K562 (cell line): ENCODE data around the gene EIF5B. TPM values are rescaled to one million over a fixed set of nuclear protein-coding genes. Genes with fewer than 3 reads are reported as not detected.
A peak's percentile ranks its signal among the peaks of the same experiment; 100 is the strongest.

Source experiments
- CTCF ChIP-seq, 3 experiments: IDR thresholded peaks in 2 of 3; conservative IDR thresholded peaks in 1 of 3; 2 replicates each; pipeline ENCODE4 v1.5.1; 2011 to 2012; ENCODE audit warnings: low read length in 3 of 3, mild to moderate bottlenecking in 3 of 3, control low read depth in 2 of 3, improper control_type of control experiment in 1 of 3, inconsistent platforms in 1 of 3, low read depth in 1 of 3, mixed read lengths in 1 of 3, moderate library complexity in 1 of 3; ENCODE audit not compliant: insufficient read depth in 2 of 3
- CXXC5 ChIP-seq: fragments of 250-450 bp; sonication (Bioruptor Pico); IDR thresholded peaks from 2 replicates; pipeline ENCODE4 v1.8.0; 2022; ENCODE audit warnings: inconsistent platforms, mild to moderate bottlenecking, moderate library complexity
- ETS1 ChIP-seq: conservative IDR thresholded peaks from 2 replicates; pipeline ENCODE4 v1.6.1; 2011; ENCODE audit warnings: low read depth, mild to moderate bottlenecking, low read length; ENCODE audit not compliant: control insufficient read depth
- ETV1 ChIP-seq: fragments of 450-650 bp; conservative IDR thresholded peaks from 2 replicates; pipeline ENCODE4 v1.6.1; 2016; ENCODE audit warnings: missing genetic modification characterization, control low read depth, low read depth, missing compliant biosample characterization
- FOXK1 ChIP-seq: sonication (generic); formaldehyde crosslinking; IDR thresholded peaks from 2 replicates; pipeline ENCODE4 v1.8.0; 2022; ENCODE audit warnings: missing genetic modification reagents, mild to moderate bottlenecking, borderline replicate concordance
- HEY1 ChIP-seq: fragments of 250-450 bp; sonication (Bioruptor Pico); IDR thresholded peaks from 2 replicates; pipeline ENCODE4 v1.5.0; 2020; ENCODE audit warnings: mild to moderate bottlenecking, moderate library complexity, borderline replicate concordance
- LEF1 ChIP-seq: fragments of 450-650 bp; IDR thresholded peaks from 2 replicates; pipeline ENCODE4 v1.6.1; 2016; ENCODE audit warnings: mild to moderate bottlenecking
- MCM5 ChIP-seq: fragments of 450-650 bp; IDR thresholded peaks from 2 replicates; pipeline ENCODE4 v1.6.1; 2016; ENCODE audit warnings: low read depth
- NCOR1 ChIP-seq: fragments of 450-650 bp; IDR thresholded peaks from 2 replicates; pipeline ENCODE4 v1.6.1; 2016; ENCODE audit warnings: mild to moderate bottlenecking, moderate library complexity
- NFYB ChIP-seq: IDR thresholded peaks from 2 replicates; pipeline ENCODE4 v1.6.1; 2011; ENCODE audit warnings: mild to moderate bottlenecking, moderate library complexity; ENCODE audit not compliant: insufficient read length; ENCODE audit errors: extremely low read depth
- NR2C1 ChIP-seq, 2 experiments: fragments of 450-650 bp; IDR thresholded peaks; 2 replicates each; pipeline ENCODE4 v1.6.1; 2017; ENCODE audit warnings: mild to moderate bottlenecking in 2 of 2, antibody characterized with exemption in 1 of 2, inconsistent platforms in 1 of 2, missing compliant biosample characterization in 1 of 2, missing genetic modification characterization in 1 of 2
- POLR2A ChIP-seq: fragments of 450-650 bp; conservative IDR thresholded peaks from 2 replicates; pipeline ENCODE4 v1.6.1; 2016
- POU5F1 ChIP-seq: fragments of 150-350 bp; IDR thresholded peaks from 2 replicates; pipeline ENCODE4 v1.6.1; 2014; ENCODE audit warnings: borderline replicate concordance, low read length, low read depth, mild to moderate bottlenecking; ENCODE audit not compliant: partially characterized antibody
- RHOXF2B ChIP-seq: fragments of 250-450 bp; sonication (Bioruptor Pico); conservative IDR thresholded peaks from 2 replicates; pipeline ENCODE4 v1.5.1; 2021
- SIRT6 ChIP-seq: IDR thresholded peaks from one replicate; pipeline ENCODE4 v1.6.1; 2012; ENCODE audit warnings: low read depth, mild to moderate bottlenecking, control low read depth, inconsistent platforms, low read length, moderate library complexity
- SMAD1 ChIP-seq: fragments of 150-350 bp; IDR thresholded peaks from 2 replicates; pipeline ENCODE4 v1.6.1; 2014; ENCODE audit warnings: low read length, low read depth; ENCODE audit not compliant: partially characterized antibody
- SMAD3 ChIP-seq: fragments of 450-650 bp; formaldehyde crosslinking; conservative IDR thresholded peaks from 2 replicates; pipeline ENCODE4 v1.4.0; 2020; ENCODE audit warnings: mild to moderate bottlenecking
- ZHX1 ChIP-seq: fragments of 150-350 bp; conservative IDR thresholded peaks from 2 replicates; pipeline ENCODE4 v1.6.1; 2014; ENCODE audit warnings: low read length
- ZNF395 ChIP-seq: fragments of 200-800 bp; sonication (Bioruptor generic); IDR thresholded peaks from 2 replicates; pipeline ENCODE4 v1.6.1; 2017; ENCODE audit warnings: missing genetic modification characterization, missing compliant biosample characterization
- ZNF764 ChIP-seq: fragments of 250-450 bp; sonication (Bioruptor Pico); IDR thresholded peaks from 2 replicates; pipeline ENCODE4 v1.4.0; 2020; ENCODE audit warnings: low read depth, mild to moderate bottlenecking, moderate library complexity
- polyA plus RNA-seq, 8 experiments: library from polyadenylated mRNA; depleted of rRNA in 4 of 8; stranded (reverse) in 5 of 8; unstranded in 3 of 8; fragments of >200 nt; fragmentation: Nextera tagmentation in 2 of 8; fragmentation: Illumina TruSeq in 1 of 8; extraction: Ambion mirVana in 2 of 8; extraction: Trizol in 1 of 8; gene quantifications; 2 replicates each; pipeline versions ENCODE4 v1.2.1 to v1.2.3, GENCODE V29; 2011 to 2014; ENCODE audit warnings: inconsistent platforms in 1 of 8, missing spikeins in 1 of 8
- total RNA-seq, 7 experiments: library from RNA; depleted of rRNA in 6 of 7; stranded (reverse); fragments of >200 nt in 6 of 7; fragmentation: Illumina TruSeq in 2 of 7; extraction: Trizol in 2 of 7; gene quantifications; 2 replicates each; pipeline versions ENCODE4 v1.2.1 to v1.2.3, GENCODE V29; 2011 to 2021; ENCODE audit warnings: low replicate concordance in 1 of 7

EIF5B gene
- total and polyA plus RNA-seq, 9 of the 15 experiments (the other 6 are each of a cell fraction or from before 2014, with no cell fraction given): 26.5 to 143 (median 47.7) TPM

DNA sequence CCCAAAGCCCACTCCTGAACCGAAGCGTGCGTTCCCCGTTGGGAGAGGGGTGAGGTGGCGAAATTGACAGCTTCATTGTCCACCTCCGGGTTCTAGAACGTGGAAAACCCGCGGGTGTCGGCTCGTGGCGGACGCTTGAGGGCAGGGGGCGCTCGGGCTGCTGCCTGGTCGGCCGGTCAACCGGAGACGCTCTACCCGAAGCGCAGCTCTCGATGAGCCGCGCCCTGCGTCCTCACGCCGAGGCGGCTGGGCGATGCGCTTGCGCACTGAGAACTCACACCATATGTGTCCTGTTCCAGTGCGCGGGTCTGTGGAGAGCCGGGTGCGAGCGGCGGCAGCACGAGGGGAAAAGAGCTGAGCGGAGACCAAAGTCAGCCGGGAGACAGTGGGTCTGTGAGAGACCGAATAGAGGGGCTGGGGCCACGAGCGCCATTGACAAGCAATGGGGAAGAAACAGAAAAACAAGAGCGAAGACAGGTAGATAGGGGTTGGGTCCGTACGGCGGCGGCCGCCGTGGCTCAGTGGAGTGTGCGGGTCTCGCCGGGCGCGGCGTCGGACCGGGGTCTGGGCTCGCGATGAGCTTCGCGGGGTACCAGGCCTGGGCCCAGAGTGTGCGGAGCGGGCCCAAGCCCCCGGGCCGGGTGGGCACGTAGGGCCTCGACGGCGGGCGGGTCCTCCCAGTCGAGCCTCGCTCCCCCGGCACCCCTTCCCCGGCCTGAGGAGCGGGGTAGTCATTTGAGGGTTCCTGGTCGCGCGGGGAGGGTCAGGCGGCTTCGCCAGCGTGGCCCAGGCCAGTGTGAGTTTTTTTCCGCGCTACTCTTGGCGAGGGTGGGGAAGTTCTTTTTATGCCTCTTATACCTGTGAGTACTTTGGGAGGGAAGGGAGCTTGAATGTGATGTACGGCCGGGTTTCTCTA, at the start of gene EIF5B (continued):
- TF ChIP-seq ZNF395 (CRISPR knock-in tag) (no peak), ETS1 (peak; percentile 38; the same call in 1 of the 2 replicates), NCOR1 (0 out of 2 replicates have a peak, but pooled peaks have one; percentile 19), RHOXF2B (CRISPR knock-in tag) (no peak), ZHX1 (no peak), SMAD3 (CRISPR knock-in tag) (0 out of 2 replicates have a peak, but pooled peaks have one; percentile 67), CXXC5 (peak; percentile 95), POU5F1 (no peak), LEF1 (no peak), NFYB (no peak), ZNF764 (no peak), NR2C1 (IDR thresholded peaks at IDR 0.05) (no peak), NR2C1 (tag; IDR thresholded peaks at IDR 0.05) (peak; percentile 36; the same call in 1 of the 2 replicates), SMAD1 (no peak), POLR2A (peak; percentile 96), FOXK1 (CRISPR knock-in tag) (0 out of 2 replicates have a peak, but pooled peaks have one; percentile 61), HEY1 (CRISPR knock-in tag) (no peak), MCM5 (no peak), ETV1 (no peak), SIRT6 (no peak), CTCF (IDR thresholded peaks at IDR 0.05 in 2 of 3, conservative IDR thresholded peaks at IDR 0.05 in 1 of 3; ENCODE audit: insufficient read depth in 2 of 3, low read depth in 1 of 3, low read length in 3 of 3) (peak; percentile 77 to 83 (median 80))
